H9 (cell line): ENCODE results near the gene GALNT9. TPM values are rescaled to one million over a fixed set of nuclear protein-coding genes. Genes with fewer than 3 reads are reported as not detected.

Experiments used
- DNase-seq: peaks from one replicate; pipeline ENCODE4 v3.0.0-alpha.2; 2017
- H2AFZ ChIP-seq: one replicate; pipeline ENCODE4 v1.6.1; 2013; ENCODE audit warnings: mild to moderate bottlenecking, low read length, control low read depth, moderate library complexity
- H2AK5ac ChIP-seq: 2 replicates; pipeline ENCODE4 v1.6.1; 2013; ENCODE audit warnings: low read length, control low read depth, mixed read lengths; ENCODE audit not compliant: insufficient read length
- H2BK120ac ChIP-seq: one replicate; pipeline ENCODE4 v1.6.1; 2013; ENCODE audit warnings: low read depth, mild to moderate bottlenecking, low read length, control low read depth, inconsistent platforms; ENCODE audit not compliant: poor library complexity, severe bottlenecking
- H2BK12ac ChIP-seq: 2 replicates; pipeline ENCODE4 v1.6.1; 2013; ENCODE audit warnings: low read length, control low read depth, mixed read lengths, low read depth; ENCODE audit not compliant: insufficient read length
- H2BK15ac ChIP-seq: 2 replicates; pipeline ENCODE4 v1.6.1; 2013; ENCODE audit warnings: low read depth, low read length, control low read depth
- H2BK20ac ChIP-seq: one replicate; pipeline ENCODE4 v1.6.1; 2013; ENCODE audit warnings: low read depth, mild to moderate bottlenecking, low read length, control low read depth, inconsistent platforms; ENCODE audit not compliant: poor library complexity, severe bottlenecking
- H2BK5ac ChIP-seq: 2 replicates; pipeline ENCODE4 v1.6.1; 2013; ENCODE audit warnings: low read length, control low read depth, mixed read lengths; ENCODE audit not compliant: insufficient read length
- H3K14ac ChIP-seq: 2 replicates; pipeline ENCODE4 v1.6.1; 2013; ENCODE audit warnings: low read length, control low read depth; ENCODE audit not compliant: insufficient read depth
- H3K18ac ChIP-seq: 2 replicates; pipeline ENCODE4 v1.6.1; 2013; ENCODE audit warnings: low read depth, mild to moderate bottlenecking, mixed read lengths, low read length, control low read depth; ENCODE audit not compliant: insufficient read length
- H3K23ac ChIP-seq: 2 replicates; pipeline ENCODE4 v1.6.1; 2013; ENCODE audit warnings: low read length, control low read depth, mixed read lengths, low read depth; ENCODE audit not compliant: insufficient read length
- H3K23me2 ChIP-seq: 2 replicates; pipeline ENCODE4 v1.6.1; 2013; ENCODE audit warnings: low read depth, mild to moderate bottlenecking, mixed read lengths, low read length, control low read depth; ENCODE audit not compliant: insufficient read length, poor library complexity, severe bottlenecking
- H3K27ac ChIP-seq: 2 replicates; pipeline ENCODE4 v1.5.1; 2013; ENCODE audit warnings: low read length, control low read depth, mixed read lengths, low read depth; ENCODE audit not compliant: insufficient read length
- H3K27me3 ChIP-seq: 2 replicates; pipeline ENCODE4 v1.6.1; 2013; ENCODE audit warnings: low read length, control low read depth, inconsistent platforms; ENCODE audit not compliant: insufficient read depth
- H3K4ac ChIP-seq: 2 replicates; pipeline ENCODE4 v1.6.1; 2013; ENCODE audit warnings: low read depth, mild to moderate bottlenecking, control low read depth, inconsistent platforms, low read length, moderate library complexity
- H3K4me1 ChIP-seq: 2 replicates; pipeline ENCODE4 v1.6.1; 2013; ENCODE audit warnings: low read length, control low read depth, inconsistent platforms; ENCODE audit not compliant: insufficient read depth
- H3K4me2 ChIP-seq: 2 replicates; pipeline ENCODE4 v1.6.1; 2013; ENCODE audit warnings: low read length, control low read depth, mixed read lengths; ENCODE audit not compliant: insufficient read length, insufficient read depth
- H3K56ac ChIP-seq: 2 replicates; pipeline ENCODE4 v1.6.1; 2013; ENCODE audit warnings: low read depth, mild to moderate bottlenecking, mixed read lengths, low read length, control low read depth; ENCODE audit not compliant: insufficient read length
- H3K79me1 ChIP-seq: 2 replicates; pipeline ENCODE4 v1.6.1; 2013; ENCODE audit warnings: low read depth, mild to moderate bottlenecking, moderate library complexity, low read length, control low read depth, inconsistent platforms; ENCODE audit not compliant: insufficient read depth, poor library complexity, severe bottlenecking
- H3K79me2 ChIP-seq: 2 replicates; pipeline ENCODE4 v1.6.1; 2013; ENCODE audit warnings: low read length, control low read depth, inconsistent platforms; ENCODE audit not compliant: insufficient read depth
- H3K9ac ChIP-seq: 2 replicates; pipeline ENCODE4 v1.6.1; 2013; ENCODE audit warnings: low read length, control low read depth, mixed read lengths; ENCODE audit not compliant: insufficient read length; ENCODE audit errors: extremely low read depth
- H3K9me3 ChIP-seq: one replicate; pipeline ENCODE4 v1.6.1; 2013; ENCODE audit warnings: low read depth, low read length, inconsistent platforms; ENCODE audit not compliant: control insufficient read depth
- H3T11ph ChIP-seq: one replicate; pipeline ENCODE4 v1.6.1; 2013; ENCODE audit warnings: mild to moderate bottlenecking, low read length, control low read depth, inconsistent platforms
- H4K20me1 ChIP-seq: one replicate; pipeline ENCODE4 v1.6.1; 2013; ENCODE audit not compliant: control insufficient read depth, insufficient read length, insufficient read depth
- H4K5ac ChIP-seq: 2 replicates; pipeline ENCODE4 v1.6.1; 2013; ENCODE audit warnings: low read depth, mild to moderate bottlenecking, mixed read lengths, low read length, control low read depth; ENCODE audit not compliant: insufficient read length
- H4K8ac ChIP-seq: replicated peaks from 2 replicates; pipeline ENCODE4 v1.6.1; 2013; ENCODE audit warnings: low read length, control low read depth, mixed read lengths, low read depth; ENCODE audit not compliant: insufficient read length
- H4K91ac ChIP-seq: 2 replicates; pipeline ENCODE4 v1.6.1; 2013; ENCODE audit warnings: low read depth, mild to moderate bottlenecking, moderate library complexity, mixed read lengths, low read length, control low read depth; ENCODE audit not compliant: insufficient read length
- H3K27ac Mint-ChIP-seq, 3 experiments: 2 replicates in 2 of 3; 3 replicates in 1 of 3; pipeline ENCODE4 v1.8.0; 2020 to 2021; ENCODE audit warnings: mixed read lengths in 3 of 3, mild to moderate bottlenecking in 1 of 3, moderate library complexity in 1 of 3
- H3K27me3 Mint-ChIP-seq: 2 replicates; pipeline ENCODE4 v1.8.0; 2021; ENCODE audit warnings: low read depth, mild to moderate bottlenecking, moderate library complexity, mixed read lengths
- H3K36me3 Mint-ChIP-seq, 3 experiments: 2 replicates in 2 of 3; 3 replicates in 1 of 3; pipeline ENCODE4 v1.8.0; 2020 to 2021; ENCODE audit warnings: low read depth in 3 of 3, mixed read lengths in 3 of 3; ENCODE audit not compliant: insufficient read depth in 1 of 3
- H3K4me1 Mint-ChIP-seq, 2 experiments: 2 replicates each; pipeline ENCODE4 v1.8.0; 2020; ENCODE audit warnings: mixed read lengths in 2 of 2
- H3K4me3 Mint-ChIP-seq, 2 experiments: 2 replicates in 1 of 2; 3 replicates in 1 of 2; pipeline ENCODE4 v1.8.0; 2020 to 2021; ENCODE audit warnings: mild to moderate bottlenecking in 2 of 2, mixed read lengths in 2 of 2, moderate library complexity in 1 of 2
- H3K9me3 Mint-ChIP-seq, 2 experiments: 2 replicates in 1 of 2; 3 replicates in 1 of 2; pipeline ENCODE4 v1.8.0; 2020; ENCODE audit warnings: mild to moderate bottlenecking in 2 of 2, mixed read lengths in 2 of 2, moderate library complexity in 1 of 2
- CTCF ChIP-seq: fragments of 200-600 bp; sonication (generic); conservative IDR thresholded peaks from 3 replicates; pipeline ENCODE4 v1.8.0; 2021; ENCODE audit warnings: antibody characterized with exemption, mild to moderate bottlenecking
- WGBS: extraction: QIAGEN DNeasy Blood & Tissue Kit; methylation state at CpG from one replicate; pipeline ENCODE4 v1.1.7; 2013; ENCODE audit warnings: missing lambda C conversion rate, low lambda C conversion rate, mixed read lengths; ENCODE audit not compliant: insufficient read length; ENCODE audit errors: extremely low coverage; 5-methylcytosine and 5-hydroxymethylcytosine counted together
- total RNA-seq: library from RNA; stranded (reverse); gene quantifications from 2 replicates; pipeline ENCODE4 v1.2.1, GENCODE V29; 2021

Gene GALNT9
- total RNA-seq, 1 experiment from 2014 or later, result 0.35 TPM

- peaks cover 19 to 23% of the 10 kb centered on the region in 2 experiments for H3K4me1 Mint-ChIP-seq
- WGBS, result no CpG with 5 or more reads among the region's 15 CpGs
- no peak overlapping the region for H2BK120ac ChIP-seq
Observed at GRCh38 chr12:132259364-132259871, 70.0 kb downstream of the GALNT9 start.

More at GRCh38 chr12:132259364-132259871, 70.0 kb downstream of the GALNT9 start:
- H3K4me1 ChIP-seq, result peaks cover 2% of the 10 kb centered on the region; the same call in 1 of the 2 replicates
- no peaks in the 10 kb centered on the region for H3K79me1 ChIP-seq
- H4K5ac ChIP-seq, result no peak overlapping the region
- H3K27me3 ChIP-seq, result no peaks in the 10 kb centered on the region; the same call in 1 of the 2 replicates
- H3K18ac ChIP-seq, result no peak overlapping the region
- H3K14ac ChIP-seq, result no peak overlapping the region
- no peak overlapping the region for H2BK5ac ChIP-seq
- H4K91ac ChIP-seq, result no peak overlapping the region
- H2AFZ ChIP-seq, result no peak overlapping the region
- H3T11ph ChIP-seq, result no peak overlapping the region
- H2BK15ac ChIP-seq, result no peak overlapping the region
- H3K23ac ChIP-seq, result no peak overlapping the region
- no peak overlapping the region for H3K27ac ChIP-seq
- no peak overlapping the region for H3K9ac ChIP-seq
- Mint-ChIP-seq H3K36me3 (no peaks in the 10 kb centered on the region), H3K27ac (no peak overlapping the region), H3K4me3 (no peak overlapping the region), H3K27me3 (peaks cover 43% of the 10 kb centered on the region), H3K9me3 (no peaks in the 10 kb centered on the region)
- H2BK12ac ChIP-seq, result no peak overlapping the region
- no peak overlapping the region for H2AK5ac ChIP-seq
- H3K4me2 ChIP-seq, result no peak overlapping the region
- no peak overlapping the region for H4K8ac ChIP-seq
- no peaks in the 10 kb centered on the region for H4K20me1 ChIP-seq
- no peak overlapping the region for H3K56ac ChIP-seq
- DNase-seq, result no peak
- H2BK20ac ChIP-seq, result no peak overlapping the region
- H3K79me2 ChIP-seq, result no peaks in the 10 kb centered on the region
- no peak overlapping the region for H3K4ac ChIP-seq
- no peaks in the 10 kb centered on the region for H3K23me2 ChIP-seq
- no peak for TF ChIP-seq CTCF
- no peaks in the 10 kb centered on the region for H3K9me3 ChIP-seq
